Measurements from ENCODE around the gene SNRPB2.

The SNRPB2 gene

DNA sequence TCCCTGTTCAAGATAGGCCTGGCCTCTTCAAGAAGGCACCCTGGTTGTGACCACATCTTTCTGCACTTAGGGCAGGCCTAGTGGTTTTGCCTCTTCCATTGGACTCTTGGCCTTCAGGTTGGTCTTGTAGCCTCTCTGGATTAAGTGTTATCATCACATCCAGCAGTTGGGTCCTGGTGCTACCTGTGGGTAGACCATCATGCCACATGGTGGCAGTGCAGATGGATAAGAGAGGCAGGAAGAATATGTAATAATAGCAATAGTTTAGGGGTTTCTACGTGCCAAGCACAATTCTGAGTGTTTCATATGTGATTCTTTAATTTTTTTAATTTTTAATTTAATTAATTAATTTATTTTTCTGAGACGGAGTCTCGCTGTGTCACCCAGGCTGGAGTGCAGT is 28.5 kb upstream of the SNRPB2 start:
- no peaks in the 10 kb centered on the region for H3K36me3 ChIP-seq (ENCODE audit: low read depth)
- H3K4me1 ChIP-seq (ENCODE audit: insufficient read depth, poor library complexity, severe bottlenecking) = no peaks in the 10 kb centered on the region
- ATAC-seq (ENCODE audit: low read depth) (0 out of 3 replicates have a peak, but pooled peaks have one; percentile 41), DNase-seq (ENCODE audit: low spot score) (no peak)
- H3K4me3 ChIP-seq (ENCODE audit: severe bottlenecking) = no peak overlapping the region
- TF ChIP-seq, protein P1, sequence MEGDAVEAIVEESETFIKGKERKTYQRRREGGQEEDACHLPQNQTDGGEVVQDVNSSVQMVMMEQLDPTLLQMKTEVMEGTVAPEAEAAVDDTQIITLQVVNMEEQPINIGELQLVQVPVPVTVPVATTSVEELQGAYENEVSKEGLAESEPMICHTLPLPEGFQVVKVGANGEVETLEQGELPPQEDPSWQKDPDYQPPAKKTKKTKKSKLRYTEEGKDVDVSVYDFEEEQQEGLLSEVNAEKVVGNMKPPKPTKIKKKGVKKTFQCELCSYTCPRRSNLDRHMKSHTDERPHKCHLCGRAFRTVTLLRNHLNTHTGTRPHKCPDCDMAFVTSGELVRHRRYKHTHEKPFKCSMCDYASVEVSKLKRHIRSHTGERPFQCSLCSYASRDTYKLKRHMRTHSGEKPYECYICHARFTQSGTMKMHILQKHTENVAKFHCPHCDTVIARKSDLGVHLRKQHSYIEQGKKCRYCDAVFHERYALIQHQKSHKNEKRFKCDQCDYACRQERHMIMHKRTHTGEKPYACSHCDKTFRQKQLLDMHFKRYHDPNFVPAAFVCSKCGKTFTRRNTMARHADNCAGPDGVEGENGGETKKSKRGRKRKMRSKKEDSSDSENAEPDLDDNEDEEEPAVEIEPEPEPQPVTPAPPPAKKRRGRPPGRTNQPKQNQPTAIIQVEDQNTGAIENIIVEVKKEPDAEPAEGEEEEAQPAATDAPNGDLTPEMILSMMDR (IDR thresholded peaks at IDR 0.05; ENCODE audit: poor library complexity, severe bottlenecking) = peak; percentile 57
- H3K9me3 ChIP-seq (ENCODE audit: severe bottlenecking) = no peaks in the 10 kb centered on the region
- H3K27me3 ChIP-seq (ENCODE audit: insufficient read depth, poor library complexity, severe bottlenecking) = no peaks in the 10 kb centered on the region
- H3K27ac ChIP-seq (ENCODE audit: poor library complexity, severe bottlenecking) = no peak overlapping the region

DNA sequence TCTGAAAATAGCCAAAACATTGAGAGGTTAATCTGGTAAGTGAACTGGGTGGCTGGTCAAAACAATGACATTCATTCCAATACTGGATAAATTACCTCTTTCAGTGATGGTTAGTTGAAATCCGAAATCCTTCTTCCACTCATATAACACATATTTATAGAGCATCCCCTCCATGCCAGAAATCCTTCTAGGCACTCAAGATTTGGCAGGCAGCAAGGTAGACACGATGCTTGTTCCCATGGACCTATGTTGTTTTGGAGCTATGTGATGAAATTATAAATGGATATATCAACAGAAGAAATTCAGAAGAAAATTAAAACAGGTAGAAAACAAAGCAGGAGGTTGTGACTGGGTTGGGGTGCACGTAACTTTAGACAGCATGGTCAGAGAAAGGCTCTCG is 26.3 kb upstream of the SNRPB2 start:
- Histone ChIP-seq H3K4me3 (ENCODE audit: severe bottlenecking) (no peak overlapping the region), H3K36me3 (ENCODE audit: low read depth) (no peaks in the 10 kb centered on the region), H3K27me3 (ENCODE audit: insufficient read depth, poor library complexity, severe bottlenecking) (no peaks in the 10 kb centered on the region), H3K27ac (ENCODE audit: poor library complexity, severe bottlenecking) (no peak overlapping the region), H3K9me3 (ENCODE audit: severe bottlenecking) (no peaks in the 10 kb centered on the region), H3K4me1 (ENCODE audit: insufficient read depth, poor library complexity, severe bottlenecking) (no peaks in the 10 kb centered on the region)
- ATAC-seq (ENCODE audit: low read depth) (no peak), DNase-seq (ENCODE audit: low spot score) (no peak)
- TF ChIP-seq, protein P1 (IDR thresholded peaks at IDR 0.05; ENCODE audit: poor library complexity, severe bottlenecking) = no peak

DNA sequence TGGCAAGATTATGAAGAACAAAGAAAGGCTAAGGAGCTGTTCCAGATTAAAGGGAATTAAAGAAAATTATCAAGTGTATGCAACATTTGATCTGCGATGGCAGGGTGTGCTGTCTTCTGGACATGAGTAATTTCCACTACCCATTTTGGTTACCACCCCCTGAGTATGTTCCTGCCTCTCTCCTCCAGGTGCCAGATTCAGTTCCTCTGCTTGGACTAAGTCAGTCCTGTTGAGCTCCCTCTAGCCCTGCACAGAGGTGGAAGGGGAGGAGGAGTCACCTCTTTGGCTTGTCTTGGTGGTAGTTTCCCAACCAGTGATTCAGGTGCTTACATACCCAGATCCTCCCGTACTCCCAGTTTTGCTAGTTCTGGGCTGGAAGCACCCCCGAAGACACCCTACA is 22.2 kb upstream of the SNRPB2 start:
- ATAC-seq (ENCODE audit: low read depth) = peak; percentile 49; the same call in 1 of the 3 replicates
- H3K4me3 ChIP-seq (ENCODE audit: severe bottlenecking) = no peak overlapping the region

DNA sequence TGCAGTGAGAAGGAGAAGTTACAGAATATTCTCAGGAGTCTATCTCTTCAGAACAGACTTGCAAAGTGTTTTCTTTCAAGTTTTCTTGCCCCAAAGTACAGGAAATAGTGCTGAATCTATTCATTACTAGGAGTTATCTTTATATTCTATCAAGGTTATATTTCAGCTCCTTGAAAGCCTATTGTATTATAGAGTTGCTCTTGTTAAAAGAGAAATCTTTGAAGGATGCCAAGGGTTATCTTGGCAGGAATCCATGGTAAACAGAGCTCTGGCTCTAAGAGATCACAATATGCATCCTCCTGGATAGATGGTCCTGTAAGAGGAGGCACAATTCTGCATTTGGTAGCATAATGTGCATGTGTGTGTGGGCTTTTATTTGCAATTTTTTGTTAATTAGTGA is 21.2 kb upstream of the SNRPB2 start:
- Histone ChIP-seq H3K36me3 (ENCODE audit: low read depth) (no peaks in the 10 kb centered on the region), H3K9me3 (ENCODE audit: severe bottlenecking) (no peaks in the 10 kb centered on the region), H3K4me3 (ENCODE audit: severe bottlenecking) (no peak overlapping the region), H3K4me1 (ENCODE audit: insufficient read depth, poor library complexity, severe bottlenecking) (no peaks in the 10 kb centered on the region), H3K27ac (ENCODE audit: poor library complexity, severe bottlenecking) (no peak overlapping the region), H3K27me3 (ENCODE audit: insufficient read depth, poor library complexity, severe bottlenecking) (peaks cover 13% of the 10 kb centered on the region)
- ATAC-seq (ENCODE audit: low read depth) (no peak), DNase-seq (ENCODE audit: low spot score) (no peak)
- TF ChIP-seq, protein P1 (IDR thresholded peaks at IDR 0.05; ENCODE audit: poor library complexity, severe bottlenecking) = no peak

More for the DNA sequence above, 22.2 kb upstream of the SNRPB2 start:
- no peak for DNase-seq (ENCODE audit: low spot score)
- TF ChIP-seq, protein P1 (IDR thresholded peaks at IDR 0.05; ENCODE audit: poor library complexity, severe bottlenecking) = no peak
- Histone ChIP-seq H3K27me3 (ENCODE audit: insufficient read depth, poor library complexity, severe bottlenecking) (peaks cover 11% of the 10 kb centered on the region), H3K27ac (ENCODE audit: poor library complexity, severe bottlenecking) (no peak overlapping the region), H3K9me3 (ENCODE audit: severe bottlenecking) (no peaks in the 10 kb centered on the region), H3K36me3 (ENCODE audit: low read depth) (no peaks in the 10 kb centered on the region), H3K4me1 (ENCODE audit: insufficient read depth, poor library complexity, severe bottlenecking) (no peaks in the 10 kb centered on the region)

DNA sequence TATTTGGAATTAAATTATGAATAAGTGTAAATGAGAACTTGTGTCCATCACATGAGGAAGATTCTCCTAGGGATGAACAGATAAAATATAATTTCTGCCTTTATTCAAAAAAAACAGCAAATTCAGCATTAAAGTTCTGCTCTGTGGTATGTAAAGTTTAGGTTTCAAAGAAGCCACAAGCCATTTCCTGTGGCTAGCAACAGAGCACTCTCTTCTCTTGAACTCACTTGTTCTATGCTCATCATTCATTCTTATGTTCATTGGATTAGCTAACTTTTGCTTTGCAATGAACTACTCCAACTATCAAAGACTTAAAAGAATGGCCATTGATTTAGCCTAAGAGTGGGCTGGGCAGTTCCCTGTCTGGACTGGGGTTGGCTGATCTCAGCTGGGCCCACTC is 20.8 kb upstream of the SNRPB2 start:
- Histone ChIP-seq H3K36me3 (ENCODE audit: low read depth) (no peaks in the 10 kb centered on the region), H3K27ac (ENCODE audit: poor library complexity, severe bottlenecking) (no peak overlapping the region), H3K27me3 (ENCODE audit: insufficient read depth, poor library complexity, severe bottlenecking) (peaks cover 13% of the 10 kb centered on the region), H3K4me3 (ENCODE audit: severe bottlenecking) (no peak overlapping the region), H3K4me1 (ENCODE audit: insufficient read depth, poor library complexity, severe bottlenecking) (no peaks in the 10 kb centered on the region), H3K9me3 (ENCODE audit: severe bottlenecking) (no peaks in the 10 kb centered on the region)
- ATAC-seq (ENCODE audit: low read depth) = no peak
- DNase-seq (ENCODE audit: low spot score) = no peak
- TF ChIP-seq, protein P1 (IDR thresholded peaks at IDR 0.05; ENCODE audit: poor library complexity, severe bottlenecking) = no peak

Measured in RWPE2 (cell line).